GM23248 (cell line): Measurements from ENCODE around the gene TENM4. TPM values are rescaled to one million over a fixed set of nuclear protein-coding genes. Genes with fewer than 3 reads are reported as not detected.

ENCODE experiments used
- DNase-seq: peaks from one replicate; pipeline ENCODE4 v3.0.0-alpha.2; 2015
- H2AFZ ChIP-seq: fragments of 200-600 bp; sonication (generic); 2 replicates; pipeline ENCODE4 v1.6.1; 2016; ENCODE audit warnings: antibody characterized with exemption
- H3F3A ChIP-seq: fragments of 200-600 bp; sonication (generic); 2 replicates; pipeline ENCODE4 v1.6.1; 2016; ENCODE audit warnings: mild to moderate bottlenecking, antibody characterized with exemption, mixed run types; ENCODE audit not compliant: insufficient read depth
- H3K27ac ChIP-seq: fragments of 200-600 bp; sonication (generic); 2 replicates; pipeline ENCODE4 v1.5.1; 2016; ENCODE audit warnings: mild to moderate bottlenecking
- H3K27me3 ChIP-seq: fragments of 200-600 bp; sonication (generic); replicated peaks from 2 replicates; pipeline ENCODE4 v1.6.1; 2016; ENCODE audit warnings: mild to moderate bottlenecking; ENCODE audit not compliant: insufficient read depth
- H3K36me3 ChIP-seq: fragments of 200-600 bp; sonication (generic); 2 replicates; pipeline ENCODE4 v1.6.1; 2016; ENCODE audit warnings: low read depth, mild to moderate bottlenecking
- H3K4me1 ChIP-seq: fragments of 200-600 bp; sonication (generic); 2 replicates; pipeline ENCODE4 v1.6.1; 2016; ENCODE audit warnings: mild to moderate bottlenecking; ENCODE audit not compliant: insufficient read depth
- H3K4me2 ChIP-seq: fragments of 200-600 bp; sonication (generic); one replicate; pipeline ENCODE4 v1.6.1; 2016; ENCODE audit warnings: mild to moderate bottlenecking; ENCODE audit not compliant: unreplicated experiment
- H3K4me3 ChIP-seq: fragments of 200-600 bp; sonication (generic); 2 replicates; pipeline ENCODE4 v1.5.1; 2016; ENCODE audit warnings: mild to moderate bottlenecking
- H3K79me2 ChIP-seq: fragments of 200-600 bp; sonication (generic); 2 replicates; pipeline ENCODE4 v1.6.1; 2016; ENCODE audit warnings: mild to moderate bottlenecking; ENCODE audit not compliant: insufficient read depth
- H3K9ac ChIP-seq: fragments of 200-600 bp; sonication (generic); 2 replicates; pipeline ENCODE4 v1.6.1; 2016; ENCODE audit warnings: mild to moderate bottlenecking
- H3K9me2 ChIP-seq: fragments of 200-600 bp; sonication (generic); 2 replicates; pipeline ENCODE4 v1.6.1; 2016; ENCODE audit warnings: mixed run types, mild to moderate bottlenecking, moderate library complexity; ENCODE audit not compliant: insufficient read depth
- H3K9me3 ChIP-seq: fragments of 200-600 bp; sonication (generic); one replicate; pipeline ENCODE4 v1.6.1; 2017; ENCODE audit warnings: low read depth
- H4K20me1 ChIP-seq: fragments of 200-600 bp; sonication (generic); 2 replicates; pipeline ENCODE4 v1.6.0; 2016; ENCODE audit not compliant: insufficient read depth
- EZH2 ChIP-seq: fragments of 200-600 bp; sonication (generic); IDR thresholded peaks from 2 replicates; pipeline ENCODE4 v1.6.1; 2018; ENCODE audit warnings: antibody characterized with exemption, mild to moderate bottlenecking; ENCODE audit not compliant: insufficient read depth, poor library complexity, severe bottlenecking
- EZH2phosphoT487 ChIP-seq: fragments of 200-600 bp; sonication (generic); IDR thresholded peaks from 2 replicates; pipeline ENCODE4 v1.6.1; 2018; ENCODE audit warnings: antibody characterized with exemption, moderate library complexity, mild to moderate bottlenecking, low read depth; ENCODE audit not compliant: insufficient read depth
- WGBS, 2 experiments: methylation state at CpG; one replicate each; pipeline ENCODE4 v1.1.6; 2015 to 2017; ENCODE audit warnings: low lambda C conversion rate in 2 of 2, low coverage in 1 of 2; ENCODE audit errors: missing lambda C conversion rate in 2 of 2; 5-methylcytosine and 5-hydroxymethylcytosine counted together
- in situ Hi-C: fragments of 300-500 bp; cut with MboI; formaldehyde crosslinking; loops from 2 replicates; pipeline ENCODE4 v1.15.0; 2020
- polyA plus RNA-seq: library from polyadenylated mRNA; unstranded; fragments of >200 nt; fragmentation: Nextera tagmentation; extraction: Ambion mirVana; gene quantifications from 2 replicates; pipeline ENCODE4 v1.2.1, GENCODE V29; 2016
- total RNA-seq: library from RNA; depleted of rRNA; stranded (reverse); fragments of >200 nt; shearing (Covaris generic); gene quantifications from 2 replicates; pipeline ENCODE4 v1.2.3, GENCODE V29; 2014

Gene TENM4
- total and polyA plus RNA-seq, 2 experiments from 2014 or later, result 0.11 to 0.48 TPM

GRCh38 chr11:78910322-78910721 lies 530.5 kb downstream of the TENM4 start:
- H3F3A ChIP-seq, result no peaks in the 10 kb centered on the region
- H3K4me1 ChIP-seq, result no peaks in the 10 kb centered on the region
- H3K79me2 ChIP-seq, result no peaks in the 10 kb centered on the region
- in situ Hi-C loops, result no loop called here
- peaks cover 8% of the 10 kb centered on the region for H3K27me3 ChIP-seq
- no peak overlapping the region for H3K4me3 ChIP-seq
- H4K20me1 ChIP-seq, result no peaks in the 10 kb centered on the region
- no peaks in the 10 kb centered on the region for H3K36me3 ChIP-seq
- no peak for DNase-seq
- TF ChIP-seq EZH2phosphoT487, result no peak
- no peak for TF ChIP-seq EZH2
- H3K9ac ChIP-seq, result no peak overlapping the region
- no peaks in the 10 kb centered on the region for H3K9me3 ChIP-seq
- H3K4me2 ChIP-seq, result no peak overlapping the region
- H3K27ac ChIP-seq, result no peak overlapping the region
- no peak overlapping the region for H2AFZ ChIP-seq
- no peaks in the 10 kb centered on the region for H3K9me2 ChIP-seq
- WGBS, 2 experiments, result 38 to 42% methylated on average over 4 of the region's 4 CpGs

- no peaks in the 10 kb centered on the region for H3K4me1 ChIP-seq
- H3K4me2 ChIP-seq, result no peak overlapping the region
- no peak overlapping the region for H3K27ac ChIP-seq
- no peak overlapping the region for H3K9ac ChIP-seq
- in situ Hi-C loops, result no loop called here
- H3K4me3 ChIP-seq, result no peak overlapping the region
- no peaks in the 10 kb centered on the region for H3K36me3 ChIP-seq
- WGBS, 2 experiments, result 57 to 66% methylated on average over 4 of the region's 4 CpGs
- no peak overlapping the region for H2AFZ ChIP-seq
- no peaks in the 10 kb centered on the region for H3F3A ChIP-seq
- H4K20me1 ChIP-seq, result no peaks in the 10 kb centered on the region
- H3K79me2 ChIP-seq, result no peaks in the 10 kb centered on the region
- TF ChIP-seq EZH2 (no peak), EZH2phosphoT487 (no peak)
- no peak for DNase-seq
- no peaks in the 10 kb centered on the region for H3K9me2 ChIP-seq
- no peaks in the 10 kb centered on the region for H3K9me3 ChIP-seq
- H3K27me3 ChIP-seq, result peaks cover 9% of the 10 kb centered on the region; the same call in 1 of the 2 replicates
Measured at GRCh38 chr11:78909386-78909785, 531.4 kb downstream of the TENM4 start.

GRCh38 chr11:78907636-78908035 lies 533.2 kb downstream of the TENM4 start:
- Histone ChIP-seq H3K4me2 (no peak overlapping the region), H3K36me3 (no peaks in the 10 kb centered on the region), H3K4me1 (no peaks in the 10 kb centered on the region), H3K9me3 (no peaks in the 10 kb centered on the region), H3K27me3 (peaks cover 9% of the 10 kb centered on the region; the same call in 1 of the 2 replicates), H3K9me2 (no peaks in the 10 kb centered on the region), H2AFZ (no peak overlapping the region), H3K9ac (no peak overlapping the region), H3K4me3 (no peak overlapping the region), H4K20me1 (no peaks in the 10 kb centered on the region), H3K79me2 (no peaks in the 10 kb centered on the region), H3F3A (no peaks in the 10 kb centered on the region), H3K27ac (no peak overlapping the region)
- TF ChIP-seq EZH2 (no peak), EZH2phosphoT487 (no peak)
- DNase-seq, result no peak
- WGBS, 2 experiments, result 73 to 79% methylated on average over 4 of the region's 4 CpGs
- in situ Hi-C loops, result no loop called here

- Histone ChIP-seq H2AFZ (no peak overlapping the region), H3K27ac (no peak overlapping the region), H3K4me1 (no peaks in the 10 kb centered on the region), H3K4me3 (no peak overlapping the region), H3K4me2 (no peak overlapping the region), H3K9ac (no peak overlapping the region), H3K9me2 (no peaks in the 10 kb centered on the region), H4K20me1 (no peaks in the 10 kb centered on the region), H3K9me3 (no peaks in the 10 kb centered on the region), H3K27me3 (0 out of 2 replicates have a peak, but pooled peaks cover 10% of the 10 kb centered on the region), H3K36me3 (no peaks in the 10 kb centered on the region), H3F3A (no peaks in the 10 kb centered on the region), H3K79me2 (no peaks in the 10 kb centered on the region)
- no peak for TF ChIP-seq EZH2
- TF ChIP-seq EZH2phosphoT487, result no peak
- in situ Hi-C loops, result no loop called here
- no peak for DNase-seq
- WGBS, 2 experiments, result 20 to 35% methylated on average over 1 of the region's 1 CpG
Measured at GRCh38 chr11:78906566-78906965, 534.3 kb downstream of the TENM4 start.

- no peaks in the 10 kb centered on the region for H3K36me3 ChIP-seq
- no peak overlapping the region for H2AFZ ChIP-seq
- H3F3A ChIP-seq, result no peaks in the 10 kb centered on the region
- no peaks in the 10 kb centered on the region for H3K9me2 ChIP-seq
- H3K27ac ChIP-seq, result no peak overlapping the region
- in situ Hi-C loops, result no loop called here
- no peak for TF ChIP-seq EZH2
- TF ChIP-seq EZH2phosphoT487, result no peak
- no peak overlapping the region for H3K4me2 ChIP-seq
- WGBS, 2 experiments, result 14 to 18% methylated on average over 3 of the region's 3 CpGs
- no peaks in the 10 kb centered on the region for H3K79me2 ChIP-seq
- H3K9me3 ChIP-seq, result no peaks in the 10 kb centered on the region
- no peaks in the 10 kb centered on the region for H4K20me1 ChIP-seq
- H3K27me3 ChIP-seq, result 0 out of 2 replicates have a peak, but pooled peaks cover 14% of the 10 kb centered on the region
- no peak for DNase-seq
- H3K4me3 ChIP-seq, result no peak overlapping the region
- no peak overlapping the region for H3K9ac ChIP-seq
- no peaks in the 10 kb centered on the region for H3K4me1 ChIP-seq
Measured at GRCh38 chr11:78905756-78906155, 535.1 kb downstream of the TENM4 start.
